ENCODE data around the gene DPP8.

DNA sequence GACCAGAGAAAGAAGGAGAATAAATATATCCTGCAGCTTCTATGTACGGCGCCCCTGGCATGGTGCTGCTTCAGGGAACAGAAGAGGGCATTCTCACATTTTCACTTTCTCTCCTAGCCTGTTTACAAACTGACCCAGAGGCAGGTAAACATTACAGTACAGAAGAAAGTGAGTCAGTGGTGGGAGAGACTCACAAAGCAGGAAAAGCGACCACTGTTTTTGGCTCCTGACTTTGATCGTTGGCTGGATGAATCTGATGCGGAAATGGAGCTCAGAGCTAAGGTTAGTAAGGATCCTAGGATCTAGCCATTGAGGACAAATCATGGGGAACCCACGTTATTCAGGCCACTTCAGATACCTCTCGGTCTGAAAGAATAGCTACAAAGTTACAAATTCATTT, 39.1 kb upstream of the DPP8 start:
- TF ChIP-seq, protein P1, sequence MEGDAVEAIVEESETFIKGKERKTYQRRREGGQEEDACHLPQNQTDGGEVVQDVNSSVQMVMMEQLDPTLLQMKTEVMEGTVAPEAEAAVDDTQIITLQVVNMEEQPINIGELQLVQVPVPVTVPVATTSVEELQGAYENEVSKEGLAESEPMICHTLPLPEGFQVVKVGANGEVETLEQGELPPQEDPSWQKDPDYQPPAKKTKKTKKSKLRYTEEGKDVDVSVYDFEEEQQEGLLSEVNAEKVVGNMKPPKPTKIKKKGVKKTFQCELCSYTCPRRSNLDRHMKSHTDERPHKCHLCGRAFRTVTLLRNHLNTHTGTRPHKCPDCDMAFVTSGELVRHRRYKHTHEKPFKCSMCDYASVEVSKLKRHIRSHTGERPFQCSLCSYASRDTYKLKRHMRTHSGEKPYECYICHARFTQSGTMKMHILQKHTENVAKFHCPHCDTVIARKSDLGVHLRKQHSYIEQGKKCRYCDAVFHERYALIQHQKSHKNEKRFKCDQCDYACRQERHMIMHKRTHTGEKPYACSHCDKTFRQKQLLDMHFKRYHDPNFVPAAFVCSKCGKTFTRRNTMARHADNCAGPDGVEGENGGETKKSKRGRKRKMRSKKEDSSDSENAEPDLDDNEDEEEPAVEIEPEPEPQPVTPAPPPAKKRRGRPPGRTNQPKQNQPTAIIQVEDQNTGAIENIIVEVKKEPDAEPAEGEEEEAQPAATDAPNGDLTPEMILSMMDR (conservative IDR thresholded peaks at IDR 0.05; ENCODE audit: low read depth, low read length): no peak
- no peak for TF ChIP-seq EZH2 (IDR thresholded peaks at IDR 0.05; ENCODE audit: borderline replicate concordance, low read depth, low read length, poor library complexity, severe bottlenecking)
